Activated CD8-positive, alpha-beta memory T cell treated with anti-CD3 and anti-CD28 coated beads, Interleukin-2, amount 10 ng/mL, durations not matched to agents 7 days and 5 days (primary cell): ENCODE data around the gene HPN. TPM values are rescaled to one million over a fixed set of nuclear protein-coding genes. Genes with fewer than 3 reads are reported as not detected.

ENCODE experiments used
- ATAC-seq: fragments of 150-1000 bp; cut with Tn5 transposase; one replicate; pipeline ENCODE4 v1.10.0; 2021; ENCODE audit warnings: moderate library complexity
- CTCF ChIA-PET: fragments of 350-600 bp; sonication (Branson Sonifier 250); formaldehyde crosslinking; loops from one replicate; lab custom pipeline; 2021; ENCODE audit warnings: antibody characterized with exemption; lab: Charles Lee
- DNase-seq: peaks from one replicate; pipeline ENCODE4 v3.0.0-alpha.2; 2020
- H3K27ac Mint-ChIP-seq: one replicate; pipeline ENCODE4 v1.8.0; 2021; ENCODE audit warnings: mild to moderate bottlenecking, mixed read lengths
- H3K27me3 Mint-ChIP-seq: one replicate; pipeline ENCODE4 v1.8.0; 2021; ENCODE audit warnings: mixed read lengths
- H3K36me3 Mint-ChIP-seq: one replicate; pipeline ENCODE4 v1.8.0; 2021; ENCODE audit warnings: mild to moderate bottlenecking, mixed read lengths
- H3K4me1 Mint-ChIP-seq: one replicate; pipeline ENCODE4 v1.8.0; 2021; ENCODE audit warnings: mixed read lengths
- H3K4me3 Mint-ChIP-seq: one replicate; pipeline ENCODE4 v1.8.0; 2021; ENCODE audit warnings: mild to moderate bottlenecking, moderate library complexity, mixed read lengths
- H3K9me3 Mint-ChIP-seq: one replicate; pipeline ENCODE4 v1.8.0; 2022; ENCODE audit warnings: low read depth, mixed read lengths
- total RNA-seq, 2 experiments: library from RNA; stranded (reverse); gene quantifications; one replicate each; pipeline ENCODE4 v1.2.3, GENCODE V29; 2021

HPN gene
- total RNA-seq, 2 experiments from 2014 or later: not detected

- no peak for ATAC-seq
- no peaks in the 10 kb centered on the region for H3K4me1 Mint-ChIP-seq
- H3K4me3 Mint-ChIP-seq: no peak overlapping the region
- peaks cover 3% of the 10 kb centered on the region for H3K27me3 Mint-ChIP-seq
- H3K36me3 Mint-ChIP-seq: no peaks in the 10 kb centered on the region
- no peaks in the 10 kb centered on the region for H3K9me3 Mint-ChIP-seq
- CTCF ChIA-PET: interaction anchor here (1.4 kb wide), 1 partner anchor 36 kb away, joined by 3 read pairs; no protein-coding TSS in a partner anchor
- no peak for DNase-seq
- H3K27ac Mint-ChIP-seq: no peak overlapping the region
These were observed 39.2 kb downstream of the HPN start for GRCh38 chr19:35080613-35081170.

GRCh38 chr19:35081201-35081600, 39.7 kb downstream of the HPN start:
- H3K27ac Mint-ChIP-seq: no peak overlapping the region
- CTCF ChIA-PET: interaction anchor here (1.4 kb wide), 1 partner anchor 37 kb away, joined by 3 read pairs; no protein-coding TSS in a partner anchor
- H3K9me3 Mint-ChIP-seq: no peaks in the 10 kb centered on the region
- DNase-seq: no peak
- no peaks in the 10 kb centered on the region for H3K36me3 Mint-ChIP-seq
- no peak for ATAC-seq
- H3K4me3 Mint-ChIP-seq: no peak overlapping the region
- H3K4me1 Mint-ChIP-seq: peaks cover 2% of the 10 kb centered on the region
- H3K27me3 Mint-ChIP-seq: peaks cover 3% of the 10 kb centered on the region

- H3K27me3 Mint-ChIP-seq: no peaks in the 10 kb centered on the region
- no peaks in the 10 kb centered on the region for H3K36me3 Mint-ChIP-seq
- no peak overlapping the region for H3K27ac Mint-ChIP-seq
- ATAC-seq: no peak
- H3K9me3 Mint-ChIP-seq: no peaks in the 10 kb centered on the region
- H3K4me1 Mint-ChIP-seq: peaks cover 3% of the 10 kb centered on the region
- CTCF ChIA-PET: interaction anchor here (1.8 kb wide), 1 partner anchor 18 kb away, joined by 3 read pairs; no protein-coding TSS in a partner anchor
- no peak for DNase-seq
- H3K4me3 Mint-ChIP-seq: no peak overlapping the region
These were observed 42.4 kb downstream of the HPN start for GRCh38 chr19:35083691-35084508.

DNA sequence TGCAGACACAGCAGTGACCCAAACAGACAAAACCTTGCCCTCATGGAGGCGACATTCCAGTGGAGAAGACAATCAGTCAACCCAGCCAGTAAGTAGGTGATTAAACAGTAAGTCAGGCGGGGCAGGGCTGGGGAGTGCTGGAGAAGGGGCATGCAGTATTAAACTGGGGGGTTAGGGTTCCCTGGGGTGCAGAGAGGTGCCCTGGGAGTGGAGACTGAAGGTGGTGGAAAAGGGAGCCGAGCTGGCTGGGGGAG, 42.9 kb downstream of the HPN start:
- Mint-ChIP-seq H3K27me3 (no peaks in the 10 kb centered on the region), H3K9me3 (no peaks in the 10 kb centered on the region), H3K27ac (no peak overlapping the region), H3K36me3 (no peaks in the 10 kb centered on the region), H3K4me3 (no peak overlapping the region), H3K4me1 (peaks cover 3% of the 10 kb centered on the region)
- CTCF ChIA-PET: no interaction called here
- no peak for ATAC-seq
- DNase-seq: no peak

- ATAC-seq: no peak
- H3K4me1 Mint-ChIP-seq: peaks cover 4% of the 10 kb centered on the region
- H3K27me3 Mint-ChIP-seq: peaks cover 3% of the 10 kb centered on the region
- CTCF ChIA-PET: interaction anchor here (1.1 to 2.1 kb wide), 5 partner anchors 19 to 72 kb away, joined by 4 to 13 read pairs (median 4); partner anchors contain the start of gene FXYD3
- no peaks in the 10 kb centered on the region for H3K36me3 Mint-ChIP-seq
- no peak overlapping the region for H3K4me3 Mint-ChIP-seq
- peak overlapping the region; percentile 37 for H3K27ac Mint-ChIP-seq
- no peaks in the 10 kb centered on the region for H3K9me3 Mint-ChIP-seq
- DNase-seq: no peak
These were observed 44.4 kb downstream of the HPN start for GRCh38 chr19:35085947-35086346.

GRCh38 chr19:35086455-35086854, 44.9 kb downstream of the HPN start:
- Mint-ChIP-seq H3K27me3 (peaks cover 3% of the 10 kb centered on the region), H3K4me3 (no peak overlapping the region), H3K27ac (no peak overlapping the region), H3K9me3 (no peaks in the 10 kb centered on the region), H3K36me3 (no peaks in the 10 kb centered on the region), H3K4me1 (peaks cover 4% of the 10 kb centered on the region)
- ATAC-seq: no peak
- CTCF ChIA-PET: interaction anchor here (1.1 to 2.1 kb wide), 4 partner anchors 20 to 72 kb away, joined by 4 to 13 read pairs (median 6); no protein-coding TSS in a partner anchor
- DNase-seq: no peak

- Mint-ChIP-seq H3K4me1 (peaks cover 4% of the 10 kb centered on the region), H3K36me3 (no peaks in the 10 kb centered on the region), H3K4me3 (no peak overlapping the region), H3K27ac (no peak overlapping the region), H3K9me3 (no peaks in the 10 kb centered on the region), H3K27me3 (peaks cover 3% of the 10 kb centered on the region)
- ATAC-seq: no peak
- CTCF ChIA-PET: interaction anchor here (1.1 to 2.1 kb wide), 3 partner anchors 20 to 73 kb away, joined by 4 to 13 read pairs (median 8); no protein-coding TSS in a partner anchor
- DNase-seq: no peak
These were observed 45.9 kb downstream of the HPN start for GRCh38 chr19:35087393-35087792.

DNA sequence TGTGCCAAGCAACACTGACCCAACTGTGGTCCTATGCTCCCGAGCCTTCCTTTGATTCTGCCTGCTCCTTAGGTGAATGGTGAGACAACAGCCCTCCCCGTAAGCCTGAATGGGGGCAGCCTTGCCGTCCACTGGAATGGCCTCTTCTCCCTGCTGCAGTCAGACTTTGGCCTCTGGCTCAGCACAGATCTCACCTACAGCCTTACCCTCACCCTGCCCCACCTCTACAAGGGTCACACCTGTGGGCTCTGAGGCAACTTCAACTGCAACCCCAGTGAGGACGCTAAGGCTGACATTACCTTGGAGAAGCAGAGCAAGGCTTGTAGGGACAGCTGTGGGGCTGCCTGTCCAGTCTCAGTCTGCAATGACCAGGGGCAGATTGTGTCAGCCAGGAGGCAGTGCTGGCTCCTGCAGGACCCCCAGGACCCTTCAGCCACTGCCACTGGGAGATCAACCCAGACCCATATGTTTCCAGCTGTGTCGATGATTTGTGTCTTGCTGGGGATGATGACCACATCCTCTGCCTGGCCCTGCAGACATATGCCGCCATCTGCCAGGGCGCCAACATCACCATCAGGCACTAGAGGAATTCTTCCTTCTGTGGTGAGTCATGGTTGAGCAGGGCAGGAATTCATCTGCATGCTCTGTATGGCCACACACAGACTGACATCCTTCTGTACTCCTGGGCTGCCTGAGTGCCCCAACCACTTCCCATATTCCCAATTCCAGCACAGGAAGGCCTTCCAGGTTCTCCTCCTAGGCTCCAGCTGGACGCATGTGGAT, 46.8 kb downstream of the HPN start:
- Mint-ChIP-seq H3K27me3 (peaks cover 3% of the 10 kb centered on the region), H3K36me3 (no peaks in the 10 kb centered on the region), H3K4me1 (peaks cover 4% of the 10 kb centered on the region), H3K27ac (no peak overlapping the region), H3K4me3 (no peak overlapping the region), H3K9me3 (no peaks in the 10 kb centered on the region)
- ATAC-seq: no peak
- CTCF ChIA-PET: interaction anchor here (1.4 kb wide), 1 partner anchor 48 kb away, joined by 4 read pairs; no protein-coding TSS in a partner anchor
- DNase-seq: no peak

DNA sequence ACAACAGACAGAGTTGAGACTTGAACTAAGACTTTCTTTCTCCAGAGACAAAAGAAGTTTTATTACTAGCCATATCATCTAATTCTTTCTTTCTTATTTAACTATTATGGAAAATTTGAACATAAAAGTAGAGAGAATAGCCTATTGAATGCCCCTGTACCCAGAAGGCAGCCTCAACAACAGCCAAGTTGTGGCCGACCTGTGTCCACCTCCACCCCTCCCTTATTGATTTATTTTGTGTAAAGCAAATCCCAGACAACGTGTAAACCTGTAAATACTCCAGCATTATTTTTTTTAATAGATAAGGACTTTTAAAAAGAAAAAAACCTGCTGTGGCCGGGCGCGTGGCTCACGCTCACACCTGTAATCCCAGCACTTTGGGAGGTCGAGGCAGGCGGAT, 48.0 kb downstream of the HPN start:
- Mint-ChIP-seq H3K4me3 (no peak overlapping the region), H3K36me3 (no peaks in the 10 kb centered on the region), H3K9me3 (no peaks in the 10 kb centered on the region), H3K27ac (no peak overlapping the region), H3K27me3 (peaks cover 3% of the 10 kb centered on the region), H3K4me1 (peaks cover 4% of the 10 kb centered on the region)
- CTCF ChIA-PET: interaction anchor here (1.4 kb wide), 1 partner anchor 46 kb away, joined by 4 read pairs; no protein-coding TSS in a partner anchor
- DNase-seq: no peak
- ATAC-seq: no peak

DNA sequence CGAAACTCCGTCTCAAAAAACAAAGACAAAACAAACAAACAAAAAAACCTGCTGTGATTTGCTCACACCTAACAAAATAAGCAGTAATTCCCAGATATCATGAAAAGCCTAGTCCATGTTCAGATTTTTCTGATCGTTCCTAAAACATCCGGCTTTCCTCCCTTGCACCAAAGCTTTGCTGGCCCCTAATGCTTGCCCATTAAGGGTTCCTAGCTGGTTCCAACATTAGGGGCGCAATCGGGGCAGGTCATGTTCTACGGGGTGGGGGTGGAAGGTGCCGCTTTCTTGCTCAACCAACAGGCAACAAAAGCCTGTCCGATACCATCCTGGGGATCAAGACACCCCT, 48.6 kb downstream of the HPN start:
- Mint-ChIP-seq H3K4me1 (peaks cover 4% of the 10 kb centered on the region), H3K4me3 (no peak overlapping the region), H3K27me3 (peaks cover 3% of the 10 kb centered on the region), H3K9me3 (no peaks in the 10 kb centered on the region), H3K36me3 (no peaks in the 10 kb centered on the region), H3K27ac (no peak overlapping the region)
- ATAC-seq (no peak), DNase-seq (no peak)
- CTCF ChIA-PET: interaction anchor here (1.0 kb wide), 1 partner anchor 63 kb away, joined by 3 read pairs; no protein-coding TSS in a partner anchor

DNA sequence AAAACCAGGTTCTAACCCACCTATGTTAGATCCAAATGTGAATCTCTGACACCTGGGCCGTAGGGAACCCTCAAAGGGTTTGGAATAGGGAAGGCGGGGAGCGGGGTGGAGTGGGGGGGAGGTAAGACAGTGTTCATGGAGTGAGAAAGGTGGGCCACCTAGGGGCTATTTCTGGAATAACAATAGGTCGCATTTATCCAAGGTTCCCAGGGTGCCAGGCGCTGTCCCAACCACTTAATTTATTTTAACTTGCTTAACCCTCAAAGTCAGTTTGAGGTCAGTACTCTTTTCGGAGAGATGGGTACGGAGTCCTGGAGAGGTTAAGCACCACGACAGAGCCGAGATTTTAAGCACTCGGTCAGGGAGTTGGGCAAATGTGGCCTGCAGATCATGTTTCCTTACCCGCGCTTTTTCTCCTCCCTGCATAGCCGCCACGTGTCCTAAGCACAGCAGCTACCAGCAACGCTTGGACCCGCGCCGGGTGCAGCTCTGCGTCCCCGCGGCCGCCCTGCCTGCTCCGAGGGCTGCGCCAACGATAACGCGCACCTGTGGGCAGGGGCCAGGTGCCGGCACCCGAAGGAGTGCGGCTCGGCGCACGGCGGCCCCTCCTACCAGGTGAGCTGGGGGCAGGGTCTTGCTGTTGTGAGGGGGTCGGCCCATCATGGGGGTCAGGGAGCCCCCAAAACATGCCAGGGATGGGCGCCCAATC, 49.1 kb downstream of the HPN start:
- H3K27ac Mint-ChIP-seq: no peak overlapping the region
- no peak overlapping the region for H3K4me3 Mint-ChIP-seq
- H3K9me3 Mint-ChIP-seq: no peaks in the 10 kb centered on the region
- ATAC-seq (peak; percentile 75), DNase-seq (peak; percentile 49)
- H3K27me3 Mint-ChIP-seq: peaks cover 3% of the 10 kb centered on the region
- CTCF ChIA-PET: interaction anchor here (1.0 to 1.9 kb wide), 2 partner anchors 24 to 63 kb away, joined by 3 to 6 read pairs; no protein-coding TSS in a partner anchor
- H3K4me1 Mint-ChIP-seq: peaks cover 4% of the 10 kb centered on the region
- H3K36me3 Mint-ChIP-seq: no peaks in the 10 kb centered on the region

- Mint-ChIP-seq H3K4me3 (no peak overlapping the region), H3K27ac (no peak overlapping the region), H3K36me3 (no peaks in the 10 kb centered on the region), H3K4me1 (peaks cover 2% of the 10 kb centered on the region), H3K9me3 (no peaks in the 10 kb centered on the region), H3K27me3 (peaks cover 3% of the 10 kb centered on the region)
- ATAC-seq (no peak), DNase-seq (no peak)
- CTCF ChIA-PET: interaction anchor here (1.2 kb wide), 1 partner anchor 29 kb away, joined by 3 read pairs; no protein-coding TSS in a partner anchor
These were observed 51.9 kb downstream of the HPN start for GRCh38 chr19:35093430-35093829.
